ENCODE data around the gene SUMF1.

The SUMF1 gene

GRCh38 chr3:4376499-4376898 is 90.6 kb downstream of the SUMF1 start (continued):
- TF ChIP-seq, protein P1, sequence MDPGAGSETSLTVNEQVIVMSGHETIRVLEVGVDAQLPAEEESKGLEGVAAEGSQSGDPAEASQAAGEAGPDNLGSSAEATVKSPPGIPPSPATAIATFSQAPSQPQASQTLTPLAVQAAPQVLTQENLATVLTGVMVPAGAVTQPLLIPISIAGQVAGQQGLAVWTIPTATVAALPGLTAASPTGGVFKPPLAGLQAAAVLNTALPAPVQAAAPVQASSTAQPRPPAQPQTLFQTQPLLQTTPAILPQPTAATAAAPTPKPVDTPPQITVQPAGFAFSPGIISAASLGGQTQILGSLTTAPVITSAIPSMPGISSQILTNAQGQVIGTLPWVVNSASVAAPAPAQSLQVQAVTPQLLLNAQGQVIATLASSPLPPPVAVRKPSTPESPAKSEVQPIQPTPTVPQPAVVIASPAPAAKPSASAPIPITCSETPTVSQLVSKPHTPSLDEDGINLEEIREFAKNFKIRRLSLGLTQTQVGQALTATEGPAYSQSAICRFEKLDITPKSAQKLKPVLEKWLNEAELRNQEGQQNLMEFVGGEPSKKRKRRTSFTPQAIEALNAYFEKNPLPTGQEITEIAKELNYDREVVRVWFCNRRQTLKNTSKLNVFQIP (CRISPR knock-in tag; IDR thresholded peaks at IDR 0.05; ENCODE audit: borderline replicate concordance, low read depth), result no peak
- TF ChIP-seq ESRRG (CRISPR knock-in tag; IDR thresholded peaks at IDR 0.05) (no peak), ZNF70 (CRISPR knock-in tag; IDR thresholded peaks at IDR 0.05) (no peak), CSDC2 (CRISPR knock-in tag; IDR thresholded peaks at IDR 0.05) (no peak), PPARA (CRISPR knock-in tag; IDR thresholded peaks at IDR 0.05; ENCODE audit: borderline replicate concordance) (no peak), ARNTL (CRISPR knock-in tag; IDR thresholded peaks at IDR 0.05; ENCODE audit: borderline replicate concordance, low read depth) (no peak), ZNF8 (CRISPR knock-in tag; IDR thresholded peaks at IDR 0.05) (no peak), ZFP30 (CRISPR knock-in tag; IDR thresholded peaks at IDR 0.05) (no peak), ISL1 (CRISPR knock-in tag; IDR thresholded peaks at IDR 0.05) (no peak), ZC3H10 (CRISPR knock-in tag; IDR thresholded peaks at IDR 0.05) (no peak), OSR1 (CRISPR knock-in tag; IDR thresholded peaks at IDR 0.05) (no peak), ZNF565 (CRISPR knock-in tag; conservative IDR thresholded peaks at IDR 0.05; ENCODE audit: low read depth) (no peak)
- TF ChIP-seq, protein P2, sequence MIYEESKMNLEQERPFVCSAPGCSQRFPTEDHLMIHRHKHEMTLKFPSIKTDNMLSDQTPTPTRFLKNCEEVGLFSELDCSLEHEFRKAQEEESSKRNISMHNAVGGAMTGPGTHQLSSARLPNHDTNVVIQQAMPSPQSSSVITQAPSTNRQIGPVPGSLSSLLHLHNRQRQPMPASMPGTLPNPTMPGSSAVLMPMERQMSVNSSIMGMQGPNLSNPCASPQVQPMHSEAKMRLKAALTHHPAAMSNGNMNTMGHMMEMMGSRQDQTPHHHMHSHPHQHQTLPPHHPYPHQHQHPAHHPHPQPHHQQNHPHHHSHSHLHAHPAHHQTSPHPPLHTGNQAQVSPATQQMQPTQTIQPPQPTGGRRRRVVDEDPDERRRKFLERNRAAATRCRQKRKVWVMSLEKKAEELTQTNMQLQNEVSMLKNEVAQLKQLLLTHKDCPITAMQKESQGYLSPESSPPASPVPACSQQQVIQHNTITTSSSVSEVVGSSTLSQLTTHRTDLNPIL (CRISPR knock-in tag; IDR thresholded peaks at IDR 0.05; ENCODE audit: low read depth), result no peak

- ATAC-seq, result no peak
- TF ChIP-seq PPARA (CRISPR knock-in tag; IDR thresholded peaks at IDR 0.05; ENCODE audit: borderline replicate concordance) (no peak), ZNF565 (CRISPR knock-in tag; conservative IDR thresholded peaks at IDR 0.05; ENCODE audit: low read depth) (no peak), ZNF8 (CRISPR knock-in tag; IDR thresholded peaks at IDR 0.05) (no peak), OSR1 (CRISPR knock-in tag; IDR thresholded peaks at IDR 0.05) (no peak)
Observed at GRCh38 chr3:4375911-4376310, 91.2 kb downstream of the SUMF1 start.

GRCh38 chr3:4373669-4374068 is 93.4 kb downstream of the SUMF1 start:
- TF ChIP-seq ZFP30 (CRISPR knock-in tag; IDR thresholded peaks at IDR 0.05), result no peak
- no peak for TF ChIP-seq ISL1 (CRISPR knock-in tag; IDR thresholded peaks at IDR 0.05)
- TF ChIP-seq ZFP3 (CRISPR knock-in tag; IDR thresholded peaks at IDR 0.05), result no peak
- TF ChIP-seq ZNF565 (CRISPR knock-in tag; conservative IDR thresholded peaks at IDR 0.05; ENCODE audit: low read depth), result no peak
- no peak for TF ChIP-seq ARNTL (CRISPR knock-in tag; IDR thresholded peaks at IDR 0.05; ENCODE audit: borderline replicate concordance, low read depth)
- TF ChIP-seq, protein P2 (CRISPR knock-in tag; IDR thresholded peaks at IDR 0.05; ENCODE audit: low read depth), result no peak
- no peak for TF ChIP-seq BACH2 (CRISPR knock-in tag; IDR thresholded peaks at IDR 0.05; ENCODE audit: borderline replicate concordance)
- no peak for TF ChIP-seq RARB (CRISPR knock-in tag; IDR thresholded peaks at IDR 0.05)
- TF ChIP-seq PPARA (CRISPR knock-in tag; IDR thresholded peaks at IDR 0.05; ENCODE audit: borderline replicate concordance), result no peak
- no peak for TF ChIP-seq TCF4 (CRISPR knock-in tag; IDR thresholded peaks at IDR 0.05; ENCODE audit: borderline replicate concordance)
- TF ChIP-seq, protein P3, sequence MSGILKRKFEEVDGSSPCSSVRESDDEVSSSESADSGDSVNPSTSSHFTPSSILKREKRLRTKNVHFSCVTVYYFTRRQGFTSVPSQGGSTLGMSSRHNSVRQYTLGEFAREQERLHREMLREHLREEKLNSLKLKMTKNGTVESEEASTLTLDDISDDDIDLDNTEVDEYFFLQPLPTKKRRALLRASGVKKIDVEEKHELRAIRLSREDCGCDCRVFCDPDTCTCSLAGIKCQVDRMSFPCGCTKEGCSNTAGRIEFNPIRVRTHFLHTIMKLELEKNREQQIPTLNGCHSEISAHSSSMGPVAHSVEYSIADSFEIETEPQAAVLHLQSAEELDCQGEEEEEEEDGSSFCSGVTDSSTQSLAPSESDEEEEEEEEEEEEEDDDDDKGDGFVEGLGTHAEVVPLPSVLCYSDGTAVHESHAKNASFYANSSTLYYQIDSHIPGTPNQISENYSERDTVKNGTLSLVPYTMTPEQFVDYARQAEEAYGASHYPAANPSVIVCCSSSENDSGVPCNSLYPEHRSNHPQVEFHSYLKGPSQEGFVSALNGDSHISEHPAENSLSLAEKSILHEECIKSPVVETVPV (CRISPR knock-in tag; IDR thresholded peaks at IDR 0.05), result no peak
- TF ChIP-seq TOX (CRISPR knock-in tag; IDR thresholded peaks at IDR 0.05; ENCODE audit: borderline replicate concordance), result no peak
- no peak for ATAC-seq

- TF ChIP-seq PPARA (CRISPR knock-in tag; IDR thresholded peaks at IDR 0.05; ENCODE audit: borderline replicate concordance) (no peak), ZNF8 (CRISPR knock-in tag; IDR thresholded peaks at IDR 0.05) (no peak), ZFP30 (CRISPR knock-in tag; IDR thresholded peaks at IDR 0.05) (no peak), ZNF70 (CRISPR knock-in tag; IDR thresholded peaks at IDR 0.05) (no peak)
- no peak for ATAC-seq
Observed at GRCh38 chr3:4362523-4362922, 104.5 kb downstream of the SUMF1 start.

DNA sequence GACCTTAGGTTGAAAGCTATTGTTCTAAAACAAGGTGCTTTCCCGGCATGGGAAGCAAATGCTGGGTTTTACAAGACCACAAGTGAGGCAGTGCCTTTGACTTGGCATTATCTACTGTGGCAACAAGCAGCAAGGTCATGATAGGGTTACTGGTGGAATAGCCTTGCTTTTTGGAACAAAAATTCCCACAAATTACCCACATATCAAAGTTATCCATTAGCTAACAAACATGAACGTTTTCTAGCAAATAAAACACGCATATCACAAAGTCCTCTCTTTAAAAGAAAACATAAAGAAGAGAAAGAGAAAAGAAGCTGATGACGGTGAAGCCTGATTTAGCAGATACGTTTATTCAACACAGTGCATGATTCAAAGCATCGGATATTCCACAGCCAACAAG is 106.3 kb downstream of the SUMF1 start:
- ATAC-seq, result no peak
- TF ChIP-seq, protein P4, sequence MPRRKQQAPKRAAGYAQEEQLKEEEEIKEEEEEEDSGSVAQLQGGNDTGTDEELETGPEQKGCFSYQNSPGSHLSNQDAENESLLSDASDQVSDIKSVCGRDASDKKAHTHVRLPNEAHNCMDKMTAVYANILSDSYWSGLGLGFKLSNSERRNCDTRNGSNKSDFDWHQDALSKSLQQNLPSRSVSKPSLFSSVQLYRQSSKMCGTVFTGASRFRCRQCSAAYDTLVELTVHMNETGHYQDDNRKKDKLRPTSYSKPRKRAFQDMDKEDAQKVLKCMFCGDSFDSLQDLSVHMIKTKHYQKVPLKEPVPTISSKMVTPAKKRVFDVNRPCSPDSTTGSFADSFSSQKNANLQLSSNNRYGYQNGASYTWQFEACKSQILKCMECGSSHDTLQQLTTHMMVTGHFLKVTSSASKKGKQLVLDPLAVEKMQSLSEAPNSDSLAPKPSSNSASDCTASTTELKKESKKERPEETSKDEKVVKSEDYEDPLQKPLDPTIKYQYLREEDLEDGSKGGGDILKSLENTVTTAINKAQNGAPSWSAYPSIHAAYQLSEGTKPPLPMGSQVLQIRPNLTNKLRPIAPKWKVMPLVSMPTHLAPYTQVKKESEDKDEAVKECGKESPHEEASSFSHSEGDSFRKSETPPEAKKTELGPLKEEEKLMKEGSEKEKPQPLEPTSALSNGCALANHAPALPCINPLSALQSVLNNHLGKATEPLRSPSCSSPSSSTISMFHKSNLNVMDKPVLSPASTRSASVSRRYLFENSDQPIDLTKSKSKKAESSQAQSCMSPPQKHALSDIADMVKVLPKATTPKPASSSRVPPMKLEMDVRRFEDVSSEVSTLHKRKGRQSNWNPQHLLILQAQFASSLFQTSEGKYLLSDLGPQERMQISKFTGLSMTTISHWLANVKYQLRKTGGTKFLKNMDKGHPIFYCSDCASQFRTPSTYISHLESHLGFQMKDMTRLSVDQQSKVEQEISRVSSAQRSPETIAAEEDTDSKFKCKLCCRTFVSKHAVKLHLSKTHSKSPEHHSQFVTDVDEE (CRISPR knock-in tag; IDR thresholded peaks at IDR 0.05), result no peak
- TF ChIP-seq RARB (CRISPR knock-in tag; IDR thresholded peaks at IDR 0.05) (no peak), ZFP30 (CRISPR knock-in tag; IDR thresholded peaks at IDR 0.05) (no peak), ZC3H10 (CRISPR knock-in tag; IDR thresholded peaks at IDR 0.05) (no peak), TOX (CRISPR knock-in tag; IDR thresholded peaks at IDR 0.05; ENCODE audit: borderline replicate concordance) (no peak), ZFP3 (CRISPR knock-in tag; IDR thresholded peaks at IDR 0.05) (no peak), ESRRG (CRISPR knock-in tag; IDR thresholded peaks at IDR 0.05) (no peak)
- TF ChIP-seq, protein P5, sequence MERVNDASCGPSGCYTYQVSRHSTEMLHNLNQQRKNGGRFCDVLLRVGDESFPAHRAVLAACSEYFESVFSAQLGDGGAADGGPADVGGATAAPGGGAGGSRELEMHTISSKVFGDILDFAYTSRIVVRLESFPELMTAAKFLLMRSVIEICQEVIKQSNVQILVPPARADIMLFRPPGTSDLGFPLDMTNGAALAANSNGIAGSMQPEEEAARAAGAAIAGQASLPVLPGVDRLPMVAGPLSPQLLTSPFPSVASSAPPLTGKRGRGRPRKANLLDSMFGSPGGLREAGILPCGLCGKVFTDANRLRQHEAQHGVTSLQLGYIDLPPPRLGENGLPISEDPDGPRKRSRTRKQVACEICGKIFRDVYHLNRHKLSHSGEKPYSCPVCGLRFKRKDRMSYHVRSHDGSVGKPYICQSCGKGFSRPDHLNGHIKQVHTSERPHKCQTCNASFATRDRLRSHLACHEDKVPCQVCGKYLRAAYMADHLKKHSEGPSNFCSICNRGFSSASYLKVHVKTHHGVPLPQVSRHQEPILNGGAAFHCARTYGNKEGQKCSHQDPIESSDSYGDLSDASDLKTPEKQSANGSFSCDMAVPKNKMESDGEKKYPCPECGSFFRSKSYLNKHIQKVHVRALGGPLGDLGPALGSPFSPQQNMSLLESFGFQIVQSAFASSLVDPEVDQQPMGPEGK (CRISPR knock-in tag; IDR thresholded peaks at IDR 0.05; ENCODE audit: borderline replicate concordance), result no peak
- TF ChIP-seq, protein P1 (CRISPR knock-in tag; IDR thresholded peaks at IDR 0.05; ENCODE audit: borderline replicate concordance, low read depth), result no peak
